ENCODE data around the gene MYCN. TPM values are rescaled to one million over a fixed set of nuclear protein-coding genes. Genes with fewer than 3 reads are reported as not detected.
"Not testable (repeated sequence)": the region's sequence is repeated elsewhere in the genome, so short reads cannot be mapped to it uniquely, and the experiment has no call there.

Gene MYCN
- total RNA-seq, 1 donor from 2014 or later = 70.5 TPM

DNA sequence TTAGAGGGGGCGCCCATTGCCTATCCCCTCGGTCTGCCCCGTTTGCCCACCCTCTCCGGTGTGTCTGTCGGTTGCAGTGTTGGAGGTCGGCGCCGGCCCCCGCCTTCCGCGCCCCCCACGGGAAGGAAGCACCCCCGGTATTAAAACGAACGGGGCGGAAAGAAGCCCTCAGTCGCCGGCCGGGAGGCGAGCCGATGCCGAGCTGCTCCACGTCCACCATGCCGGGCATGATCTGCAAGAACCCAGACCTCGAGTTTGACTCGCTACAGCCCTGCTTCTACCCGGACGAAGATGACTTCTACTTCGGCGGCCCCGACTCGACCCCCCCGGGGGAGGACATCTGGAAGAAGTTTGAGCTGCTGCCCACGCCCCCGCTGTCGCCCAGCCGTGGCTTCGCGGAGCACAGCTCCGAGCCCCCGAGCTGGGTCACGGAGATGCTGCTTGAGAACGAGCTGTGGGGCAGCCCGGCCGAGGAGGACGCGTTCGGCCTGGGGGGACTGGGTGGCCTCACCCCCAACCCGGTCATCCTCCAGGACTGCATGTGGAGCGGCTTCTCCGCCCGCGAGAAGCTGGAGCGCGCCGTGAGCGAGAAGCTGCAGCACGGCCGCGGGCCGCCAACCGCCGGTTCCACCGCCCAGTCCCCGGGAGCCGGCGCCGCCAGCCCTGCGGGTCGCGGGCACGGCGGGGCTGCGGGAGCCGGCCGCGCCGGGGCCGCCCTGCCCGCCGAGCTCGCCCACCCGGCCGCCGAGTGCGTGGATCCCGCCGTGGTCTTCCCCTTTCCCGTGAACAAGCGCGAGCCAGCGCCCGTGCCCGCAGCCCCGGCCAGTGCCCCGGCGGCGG lies 1.7 kb downstream of the MYCN start:
- FAIRE-seq (no peak), DNase-seq (ENCODE audit: low spot score in 2 of 2) (peak; percentile 35 to 57)

GRCh38 chr2:15942711-15943345 lies 2.5 kb downstream of the MYCN start:
- FAIRE-seq (no peak), DNase-seq (ENCODE audit: low spot score in 2 of 2) (peak; percentile 21 to 41)

GRCh38 chr2:15943378-15944280 lies 3.3 kb downstream of the MYCN start:
- FAIRE-seq (no peak), DNase-seq (ENCODE audit: low spot score in 2 of 2) (peak; percentile 66 to 72)

GRCh38 chr2:15944325-15945017 lies 4.1 kb downstream of the MYCN start:
- DNase-seq (ENCODE audit: low spot score in 2 of 2) (no peak), FAIRE-seq (no peak)

DNA sequence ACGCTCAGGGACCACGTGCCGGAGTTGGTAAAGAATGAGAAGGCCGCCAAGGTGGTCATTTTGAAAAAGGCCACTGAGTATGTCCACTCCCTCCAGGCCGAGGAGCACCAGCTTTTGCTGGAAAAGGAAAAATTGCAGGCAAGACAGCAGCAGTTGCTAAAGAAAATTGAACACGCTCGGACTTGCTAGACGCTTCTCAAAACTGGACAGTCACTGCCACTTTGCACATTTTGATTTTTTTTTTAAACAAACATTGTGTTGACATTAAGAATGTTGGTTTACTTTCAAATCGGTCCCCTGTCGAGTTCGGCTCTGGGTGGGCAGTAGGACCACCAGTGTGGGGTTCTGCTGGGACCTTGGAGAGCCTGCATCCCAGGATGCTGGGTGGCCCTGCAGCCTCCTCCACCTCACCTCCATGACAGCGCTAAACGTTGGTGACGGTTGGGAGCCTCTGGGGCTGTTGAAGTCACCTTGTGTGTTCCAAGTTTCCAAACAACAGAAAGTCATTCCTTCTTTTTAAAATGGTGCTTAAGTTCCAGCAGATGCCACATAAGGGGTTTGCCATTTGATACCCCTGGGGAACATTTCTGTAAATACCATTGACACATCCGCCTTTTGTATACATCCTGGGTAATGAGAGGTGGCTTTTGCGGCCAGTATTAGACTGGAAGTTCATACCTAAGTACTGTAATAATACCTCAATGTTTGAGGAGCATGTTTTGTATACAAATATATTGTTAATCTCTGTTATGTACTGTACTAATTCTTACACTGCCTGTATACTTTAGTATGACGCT lies 5.8 kb downstream of the MYCN start:
- FAIRE-seq = no peak
- no peak for DNase-seq (ENCODE audit: low spot score in 2 of 2)

GRCh38 chr2:15946983-15947382 lies 6.6 kb downstream of the MYCN start:
- FAIRE-seq (no peak), DNase-seq (ENCODE audit: low spot score in 2 of 2) (no peak)

DNA sequence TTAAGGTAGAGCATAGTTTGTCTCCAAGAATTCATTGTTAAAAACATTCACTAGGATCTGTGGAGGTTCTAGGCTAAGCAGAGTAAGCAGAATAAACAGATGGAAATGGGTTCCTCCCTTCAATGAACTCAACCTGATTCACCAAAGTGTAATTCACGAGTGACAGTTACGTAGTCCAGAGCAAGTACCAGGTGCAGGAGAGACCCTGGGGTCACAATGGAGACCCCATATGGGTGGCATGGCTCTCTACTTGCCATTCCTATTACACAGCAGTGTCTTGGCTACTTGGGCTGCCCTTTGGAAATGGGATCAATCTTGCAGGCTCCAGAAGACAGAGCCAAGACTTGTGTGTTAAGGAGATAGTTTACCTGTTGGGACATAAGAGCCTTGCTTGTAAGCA lies 7.1 kb downstream of the MYCN start:
- no peak for DNase-seq (ENCODE audit: low spot score in 2 of 2)
- no peak for FAIRE-seq

GRCh38 chr2:15948704-15948957 lies 8.3 kb downstream of the MYCN start:
- FAIRE-seq = no peak
- DNase-seq (ENCODE audit: low spot score in 2 of 2) = no peak

DNA sequence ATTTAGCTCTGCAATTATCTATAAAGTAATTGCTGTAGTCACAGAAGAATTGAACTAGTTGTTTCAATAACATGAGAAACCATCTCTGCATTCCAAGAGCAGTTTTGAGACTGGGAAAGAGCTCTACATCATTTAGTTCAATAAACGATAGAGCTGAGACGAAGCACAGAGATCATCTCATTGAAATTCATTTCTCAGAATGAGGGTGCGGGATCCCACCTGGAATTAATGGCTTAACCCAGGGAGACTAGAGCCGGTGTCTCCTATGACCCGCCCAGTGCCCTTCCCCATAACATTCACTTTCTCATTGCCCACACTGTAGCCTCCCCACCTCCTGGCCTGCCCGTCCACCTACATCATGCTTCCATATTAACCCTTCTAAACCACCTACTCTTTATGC lies 8.8 kb downstream of the MYCN start:
- DNase-seq (ENCODE audit: low spot score in 2 of 2) (no peak), FAIRE-seq (no peak)

DNA sequence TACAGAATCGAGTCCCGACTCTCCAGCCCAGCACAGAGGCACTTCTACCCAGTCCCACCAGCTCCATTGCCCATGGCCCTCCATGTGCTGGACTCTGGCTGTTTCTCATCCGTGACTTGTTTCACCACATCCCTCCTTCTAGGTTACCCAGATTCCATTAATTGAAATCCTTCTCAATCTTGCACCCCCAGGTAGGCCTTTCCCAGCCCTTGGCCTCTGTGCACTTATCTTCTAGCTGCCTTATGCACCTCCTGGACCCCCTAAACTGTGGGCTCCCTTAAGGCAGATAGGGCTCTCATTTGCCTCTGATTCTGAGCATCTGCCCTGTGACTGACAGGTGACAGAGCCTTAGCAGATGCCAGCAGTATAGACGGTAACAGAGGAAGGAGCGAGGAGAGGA lies 9.2 kb downstream of the MYCN start:
- FAIRE-seq (no peak), DNase-seq (ENCODE audit: low spot score in 2 of 2) (no peak)

DNA sequence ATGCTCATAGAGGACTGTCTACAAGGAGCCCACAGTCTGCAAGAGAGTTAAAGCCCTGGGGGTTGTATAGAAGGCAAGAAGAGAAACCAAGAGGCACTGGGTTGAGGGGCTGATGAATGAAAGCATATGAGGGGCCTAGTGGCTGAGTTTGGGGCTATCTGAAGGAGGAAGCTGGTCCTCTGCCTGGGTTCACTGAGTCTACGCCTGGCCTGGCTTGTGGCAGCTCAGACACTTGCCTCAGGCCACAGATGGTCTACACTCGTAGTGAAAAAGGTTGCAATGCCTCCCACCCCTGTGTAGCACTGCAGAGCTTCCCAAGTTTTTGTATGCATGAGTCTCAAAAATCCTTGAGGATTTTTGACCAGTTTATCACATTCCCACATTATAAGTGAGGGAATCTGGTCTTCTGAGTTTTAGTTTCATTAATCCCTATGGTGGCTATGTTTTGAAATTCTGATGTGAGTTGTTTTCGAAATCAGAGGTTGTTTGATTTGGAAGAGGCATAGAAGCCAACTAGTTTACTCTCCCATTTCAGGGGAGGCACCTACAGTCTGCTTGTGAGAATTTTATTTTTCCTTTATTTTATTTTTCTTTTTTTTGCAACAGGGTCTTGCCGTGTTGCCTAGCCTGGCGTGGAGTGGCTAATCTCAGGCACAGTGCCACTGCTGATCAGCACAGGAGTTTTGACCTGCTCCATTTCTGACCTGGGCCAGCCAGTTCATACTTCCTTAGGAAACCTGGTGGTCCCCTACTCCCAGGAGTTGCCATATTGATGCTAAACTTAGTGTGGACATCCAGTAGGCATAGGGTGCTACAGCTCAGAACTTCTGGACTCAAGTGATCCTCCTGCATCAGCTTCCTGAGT lies 10.0 kb downstream of the MYCN start:
- no peak for DNase-seq (ENCODE audit: low spot score in 2 of 2)
- no peak for FAIRE-seq

DNA sequence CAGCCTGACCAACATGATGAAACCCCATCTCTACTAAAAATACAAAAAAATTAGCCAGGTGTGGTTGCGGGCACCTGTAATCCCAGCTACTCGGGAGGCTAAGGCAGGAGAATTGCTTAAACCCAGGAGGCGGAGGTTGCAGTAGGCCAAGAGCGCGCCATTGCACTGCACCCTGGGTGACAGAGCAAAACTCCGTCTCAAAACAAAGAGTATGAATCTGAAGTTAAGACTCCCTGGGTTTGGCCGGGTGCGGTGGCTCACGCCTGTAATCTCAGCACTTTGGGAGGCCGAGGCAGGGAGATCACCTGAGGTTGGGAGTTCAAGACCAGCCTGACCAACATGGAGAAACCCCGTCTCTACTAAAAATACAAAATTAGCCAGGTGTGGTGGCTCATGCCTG lies 11.6 kb downstream of the MYCN start:
- not testable (repeated sequence) for FAIRE-seq; DNase-seq (ENCODE audit: low spot score in 2 of 2)

DNA sequence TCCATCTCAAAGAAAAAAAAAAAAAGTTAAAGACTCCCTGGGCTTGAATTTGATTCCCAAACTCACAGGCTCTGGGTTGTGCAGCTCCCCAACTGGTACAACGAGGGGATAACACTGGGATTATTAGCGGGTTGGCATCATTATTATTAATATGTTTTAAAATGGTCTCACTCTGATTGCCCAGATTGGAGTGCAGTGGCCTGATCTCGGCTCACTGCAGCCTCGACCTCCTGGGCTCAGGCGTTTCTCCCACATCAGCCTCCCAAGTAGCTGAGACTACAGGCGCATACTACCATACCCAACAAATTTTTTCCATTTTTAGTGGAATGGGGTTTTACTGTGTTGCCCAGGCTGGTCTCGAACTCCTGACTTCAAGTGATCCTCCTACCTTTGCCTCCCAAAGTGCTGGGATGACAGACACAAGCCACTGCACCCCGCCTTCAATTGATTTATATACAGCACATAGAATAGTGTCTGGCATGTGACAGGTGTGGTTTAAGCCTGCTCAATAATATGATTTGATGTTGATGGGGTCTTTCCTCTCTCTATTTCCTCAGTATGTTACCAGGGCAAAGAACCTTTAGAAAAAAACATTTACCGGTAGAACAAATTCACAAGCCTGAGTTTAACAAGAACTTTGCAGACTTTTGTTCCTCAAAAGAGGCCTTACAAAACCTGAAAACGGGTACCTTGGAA lies 12.2 kb downstream of the MYCN start:
- FAIRE-seq = no peak

DNA sequence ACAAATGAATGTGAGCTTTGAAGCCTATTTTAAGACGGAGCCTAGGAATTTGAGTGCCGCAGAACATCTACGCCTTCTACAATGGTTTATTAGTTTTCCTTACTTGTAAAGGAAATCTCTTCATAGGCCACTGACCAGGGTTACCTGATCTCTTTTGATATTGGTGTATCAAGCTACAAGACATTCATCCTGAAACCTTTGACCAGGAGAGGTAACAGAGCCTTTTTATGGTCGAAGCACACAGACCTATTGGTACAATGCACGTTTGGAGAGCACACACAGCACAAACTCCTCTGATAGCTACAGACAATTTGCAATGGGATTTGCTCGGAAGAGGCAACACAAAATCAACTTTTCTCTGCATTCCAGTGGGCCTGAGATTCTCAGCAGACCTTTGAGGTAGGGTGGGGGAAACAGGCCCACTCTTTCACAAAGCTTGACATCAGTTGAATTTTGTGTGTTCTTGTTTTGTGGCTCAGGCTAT lies 12.8 kb downstream of the MYCN start:
- DNase-seq (ENCODE audit: low spot score in 2 of 2) (no peak), FAIRE-seq (no peak)

More for the DNA sequence above, 12.2 kb downstream of the MYCN start:
- DNase-seq (ENCODE audit: low spot score in 2 of 2) = no peak

DNA sequence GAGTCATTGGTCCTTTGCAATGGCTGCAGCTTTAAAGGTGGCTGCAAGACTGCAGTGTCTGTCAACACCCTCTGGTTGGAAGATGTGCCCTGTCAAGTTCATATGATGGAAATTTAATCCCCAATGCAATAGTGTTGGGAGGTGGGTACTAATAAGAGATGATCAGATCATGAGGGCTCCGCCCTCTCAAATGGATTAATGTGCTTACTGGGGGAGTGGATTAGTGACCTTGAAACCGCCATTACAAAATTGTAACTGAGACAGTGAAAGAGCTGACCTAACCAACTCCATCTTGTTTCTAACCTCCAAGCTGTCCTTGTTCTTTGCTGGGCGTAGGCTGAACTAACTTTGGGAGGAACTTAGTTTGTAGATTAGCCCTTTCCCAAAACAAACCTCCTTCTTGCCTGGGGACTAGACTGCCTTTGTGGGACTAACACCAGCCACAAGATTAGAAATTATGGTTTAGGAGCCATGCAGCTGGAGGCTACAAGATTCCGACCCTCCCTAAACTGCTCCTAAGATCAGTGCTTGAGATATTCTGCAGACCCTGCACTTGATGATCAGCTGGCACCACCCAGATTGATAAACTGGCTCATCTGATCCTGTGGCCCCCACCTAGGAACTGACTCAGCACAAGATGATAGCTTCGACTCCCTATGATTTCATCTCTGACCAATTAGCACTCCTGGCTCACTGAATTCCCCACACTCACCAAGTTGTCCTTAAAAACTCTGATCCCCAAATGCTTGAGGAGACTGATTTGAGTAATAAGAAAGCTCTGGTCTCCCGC lies 13.7 kb downstream of the MYCN start:
- DNase-seq (ENCODE audit: low spot score in 2 of 2) (no peak), FAIRE-seq (no peak)

- no peak for DNase-seq (ENCODE audit: low spot score in 2 of 2)
- FAIRE-seq = no peak
These were observed 14.4 kb downstream of the MYCN start for GRCh38 chr2:15954761-15955160.

GRCh38 chr2:15955232-15955988 lies 15.1 kb downstream of the MYCN start:
- no peak for DNase-seq (ENCODE audit: low spot score in 2 of 2)
- FAIRE-seq = no peak
